ENCODE results near the gene CTXN1.
"Not testable (repeated sequence)": the region's sequence is repeated elsewhere in the genome, so short reads cannot be mapped to it uniquely, and the experiment has no call there.

CTXN1 gene

GRCh38 chr19:7902796-7903243 is 23.1 kb downstream of the CTXN1 start:
- no peak for DNase-seq

- no peak for DNase-seq
Measured at GRCh38 chr19:7901337-7901736, 24.6 kb downstream of the CTXN1 start.

- no peak for DNase-seq
Measured at GRCh38 chr19:7900931-7901330, 25.0 kb downstream of the CTXN1 start.

- DNase-seq, result no peak
Measured at GRCh38 chr19:7900401-7900870, 25.5 kb downstream of the CTXN1 start.

GRCh38 chr19:7899751-7900378 is 26.1 kb downstream of the CTXN1 start:
- DNase-seq, result no peak

- DNase-seq, result no peak
Measured at GRCh38 chr19:7898967-7899366, 27.0 kb downstream of the CTXN1 start.

GRCh38 chr19:7897292-7897691 is 28.6 kb downstream of the CTXN1 start:
- DNase-seq, result no peak

GRCh38 chr19:7895565-7895964 is 30.4 kb downstream of the CTXN1 start:
- no peak for DNase-seq

GRCh38 chr19:7894612-7895309 is 31.2 kb downstream of the CTXN1 start:
- no peak for DNase-seq

GRCh38 chr19:7893362-7894101 is 32.4 kb downstream of the CTXN1 start:
- DNase-seq, result not testable (repeated sequence)

GRCh38 chr19:7888826-7889217 is 37.1 kb downstream of the CTXN1 start:
- DNase-seq, result no peak

GRCh38 chr19:7888145-7888825 is 37.6 kb downstream of the CTXN1 start, which contains the start of gene LRRC8E:
Gene LRRC8E, plus strand, starts transcription at chr19:7888510. Its CDS starts 7,094 bp downstream, at chr19:7895604.
- no peak for DNase-seq

- no peak for DNase-seq
Measured at GRCh38 chr19:7887408-7888144, 38.4 kb downstream of the CTXN1 start.

- no peak for DNase-seq
Measured at GRCh38 chr19:7885818-7886217, 40.1 kb downstream of the CTXN1 start.

- DNase-seq, result no peak
Measured at GRCh38 chr19:7883796-7884570, 42.0 kb downstream of the CTXN1 start.

- DNase-seq, result no peak
Measured at GRCh38 chr19:7883105-7883504, 42.8 kb downstream of the CTXN1 start.

GRCh38 chr19:7881910-7882309 is 44.0 kb downstream of the CTXN1 start:
- no peak for DNase-seq

GRCh38 chr19:7879836-7880235 is 46.1 kb downstream of the CTXN1 start:
- no peak for DNase-seq

- DNase-seq, result no peak
Measured at GRCh38 chr19:7879111-7879807, 46.7 kb downstream of the CTXN1 start.
